Ishikawa (cell line): Measurements from ENCODE around the gene CMTM3.

Experiments
- CEBPB ChIP-seq: IDR thresholded peaks from 2 replicates; pipeline ENCODE4 v1.6.1; 2012
- CREB1 ChIP-seq: IDR thresholded peaks from 2 replicates; pipeline ENCODE4 v1.6.1; 2012; ENCODE audit warnings: low read depth
- EGR1 ChIP-seq: IDR thresholded peaks from 2 replicates; pipeline ENCODE4 v1.6.1; 2012
- EP300 ChIP-seq: IDR thresholded peaks from 2 replicates; pipeline ENCODE4 v1.6.1; 2012; ENCODE audit warnings: borderline replicate concordance
- FOXM1 ChIP-seq: IDR thresholded peaks from 2 replicates; pipeline ENCODE4 v1.6.1; 2012; ENCODE audit warnings: low read depth, borderline replicate concordance
- MAX ChIP-seq: IDR thresholded peaks from 2 replicates; pipeline ENCODE4 v1.6.1; 2012
- NFIC ChIP-seq: IDR thresholded peaks from 2 replicates; pipeline ENCODE4 v1.6.1; 2012
- RAD21 ChIP-seq: IDR thresholded peaks from 2 replicates; pipeline ENCODE4 v1.6.1; 2012; ENCODE audit warnings: low read depth
- REST ChIP-seq: IDR thresholded peaks from 2 replicates; pipeline ENCODE4 v1.6.1; 2012; ENCODE audit warnings: low read depth, mild to moderate bottlenecking
- TAF1 ChIP-seq: IDR thresholded peaks from 2 replicates; pipeline ENCODE4 v1.6.1; 2012; ENCODE audit warnings: low read depth, mild to moderate bottlenecking
- TCF12 ChIP-seq: IDR thresholded peaks from 2 replicates; pipeline ENCODE4 v1.6.1; 2012; ENCODE audit warnings: low read depth
- TEAD4 ChIP-seq: IDR thresholded peaks from 2 replicates; pipeline ENCODE4 v1.6.1; 2012
- USF1 ChIP-seq: IDR thresholded peaks from 2 replicates; pipeline ENCODE4 v1.6.1; 2012
- YY1 ChIP-seq: IDR thresholded peaks from 2 replicates; pipeline ENCODE4 v1.6.1; 2012; ENCODE audit warnings: low read depth
- ZBTB7A ChIP-seq: IDR thresholded peaks from 2 replicates; pipeline ENCODE4 v1.6.1; 2012; ENCODE audit warnings: low read depth

Gene CMTM3

GRCh38 chr16:66649167-66649566, 44.7 kb downstream of the CMTM3 start:
- no peak for TF ChIP-seq USF1
- no peak for TF ChIP-seq CREB1
- no peak for TF ChIP-seq TCF12
- no peak for TF ChIP-seq RAD21
- TF ChIP-seq CEBPB: no peak

GRCh38 chr16:66649636-66650205, 45.2 kb downstream of the CMTM3 start:
- TF ChIP-seq NFIC (no peak), YY1 (no peak), RAD21 (no peak), REST (no peak), TAF1 (no peak), CREB1 (no peak)

GRCh38 chr16:66650707-66651473, 46.4 kb downstream of the CMTM3 start:
- TF ChIP-seq REST: no peak
- 0 out of 2 replicates have a peak, but pooled peaks have one; percentile 20 for TF ChIP-seq YY1
- peak; percentile 65 for TF ChIP-seq RAD21
- 0 out of 2 replicates have a peak, but pooled peaks have one; percentile 29 for TF ChIP-seq TEAD4

- TF ChIP-seq CEBPB (no peak), MAX (no peak), TCF12 (no peak)
These were observed 46.9 kb downstream of the CMTM3 start for GRCh38 chr16:66651474-66651765.

GRCh38 chr16:66651965-66652364, 47.5 kb downstream of the CMTM3 start:
- TF ChIP-seq USF1 (no peak), TEAD4 (no peak), ZBTB7A (no peak)

GRCh38 chr16:66652661-66653360, 48.3 kb downstream of the CMTM3 start:
- TF ChIP-seq NFIC (no peak), ZBTB7A (no peak), REST (no peak), EP300 (no peak), YY1 (no peak), EGR1 (no peak), TAF1 (no peak), CEBPB (no peak), TEAD4 (no peak), CREB1 (no peak), USF1 (no peak), TCF12 (no peak), RAD21 (no peak), MAX (no peak), FOXM1 (no peak)
